ENCODE data around the gene SSUH2. TPM values are rescaled to one million over a fixed set of nuclear protein-coding genes. Genes with fewer than 3 reads are reported as not detected.

The SSUH2 gene
- total RNA-seq, 1 experiment from 2014 or later, result 0.94 TPM

DNA sequence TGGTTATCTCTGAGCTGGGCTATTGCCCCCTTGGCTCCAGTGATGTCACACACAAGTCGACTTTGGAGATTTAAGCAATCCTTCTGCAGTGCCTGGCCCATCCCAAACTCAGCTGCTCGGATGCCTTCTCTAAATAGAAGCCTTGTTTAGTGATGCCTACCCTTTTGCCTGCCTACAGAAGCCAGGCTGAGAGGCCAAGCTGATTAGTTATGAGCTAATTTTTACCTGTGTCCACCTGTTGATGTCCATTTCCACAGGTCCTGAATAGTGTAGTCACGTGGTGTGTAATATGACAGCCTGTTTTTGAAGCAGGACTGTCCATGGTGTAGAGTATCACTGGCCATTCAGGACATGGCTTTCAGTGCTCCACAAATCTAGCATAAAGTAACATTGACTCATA lies 45.5 kb downstream of the SSUH2 start:
- ChIA-PET CTCF (interaction anchor here (1.0 kb wide), 1 partner anchor 23 kb away, joined by 3 read pairs; no protein-coding TSS in a partner anchor), POLR2A (no interaction called here)
- Mint-ChIP-seq H3K27ac (no peak overlapping the region), H3K4me1 (no peaks in the 10 kb centered on the region), H3K9me3 (peaks cover 6% of the 10 kb centered on the region; the same call in 1 of the 2 replicates), H3K4me3 (no peak overlapping the region), H3K27me3 (ENCODE audit: low read depth) (no peaks in the 10 kb centered on the region), H3K36me3 (peaks cover 3% of the 10 kb centered on the region; the same call in 1 of the 2 replicates)
- DNase-seq (ENCODE audit: low spot score) (no peak), ATAC-seq (no peak)
- TF ChIP-seq CBFB (CRISPR knock-in tag; IDR thresholded peaks at IDR 0.05; ENCODE audit: low read depth), result no peak
- TF ChIP-seq, protein P1, sequence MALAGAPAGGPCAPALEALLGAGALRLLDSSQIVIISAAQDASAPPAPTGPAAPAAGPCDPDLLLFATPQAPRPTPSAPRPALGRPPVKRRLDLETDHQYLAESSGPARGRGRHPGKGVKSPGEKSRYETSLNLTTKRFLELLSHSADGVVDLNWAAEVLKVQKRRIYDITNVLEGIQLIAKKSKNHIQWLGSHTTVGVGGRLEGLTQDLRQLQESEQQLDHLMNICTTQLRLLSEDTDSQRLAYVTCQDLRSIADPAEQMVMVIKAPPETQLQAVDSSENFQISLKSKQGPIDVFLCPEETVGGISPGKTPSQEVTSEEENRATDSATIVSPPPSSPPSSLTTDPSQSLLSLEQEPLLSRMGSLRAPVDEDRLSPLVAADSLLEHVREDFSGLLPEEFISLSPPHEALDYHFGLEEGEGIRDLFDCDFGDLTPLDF (CRISPR knock-in tag; IDR thresholded peaks at IDR 0.05), result no peak
- no peak for TF ChIP-seq FOXJ3 (CRISPR knock-in tag; IDR thresholded peaks at IDR 0.05; ENCODE audit: borderline replicate concordance)
- TF ChIP-seq, protein P2, sequence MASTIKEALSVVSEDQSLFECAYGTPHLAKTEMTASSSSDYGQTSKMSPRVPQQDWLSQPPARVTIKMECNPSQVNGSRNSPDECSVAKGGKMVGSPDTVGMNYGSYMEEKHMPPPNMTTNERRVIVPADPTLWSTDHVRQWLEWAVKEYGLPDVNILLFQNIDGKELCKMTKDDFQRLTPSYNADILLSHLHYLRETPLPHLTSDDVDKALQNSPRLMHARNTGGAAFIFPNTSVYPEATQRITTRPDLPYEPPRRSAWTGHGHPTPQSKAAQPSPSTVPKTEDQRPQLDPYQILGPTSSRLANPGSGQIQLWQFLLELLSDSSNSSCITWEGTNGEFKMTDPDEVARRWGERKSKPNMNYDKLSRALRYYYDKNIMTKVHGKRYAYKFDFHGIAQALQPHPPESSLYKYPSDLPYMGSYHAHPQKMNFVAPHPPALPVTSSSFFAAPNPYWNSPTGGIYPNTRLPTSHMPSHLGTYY (CRISPR knock-in tag; IDR thresholded peaks at IDR 0.05), result no peak
- no peak for TF ChIP-seq SOX15 (CRISPR knock-in tag; IDR thresholded peaks at IDR 0.05)
- TF ChIP-seq KAT7 (CRISPR knock-in tag; IDR thresholded peaks at IDR 0.05; ENCODE audit: borderline replicate concordance), result no peak
- TF ChIP-seq CREM (CRISPR knock-in tag; IDR thresholded peaks at IDR 0.05), result no peak
- no peak for TF ChIP-seq TEAD4 (CRISPR knock-in tag; IDR thresholded peaks at IDR 0.05)
- no peak for TF ChIP-seq ZNF263 (CRISPR knock-in tag; IDR thresholded peaks at IDR 0.05; ENCODE audit: low read depth)
- no peak for TF ChIP-seq ZBTB21 (CRISPR knock-in tag; IDR thresholded peaks at IDR 0.05; ENCODE audit: borderline replicate concordance)
- TF ChIP-seq, protein P3, sequence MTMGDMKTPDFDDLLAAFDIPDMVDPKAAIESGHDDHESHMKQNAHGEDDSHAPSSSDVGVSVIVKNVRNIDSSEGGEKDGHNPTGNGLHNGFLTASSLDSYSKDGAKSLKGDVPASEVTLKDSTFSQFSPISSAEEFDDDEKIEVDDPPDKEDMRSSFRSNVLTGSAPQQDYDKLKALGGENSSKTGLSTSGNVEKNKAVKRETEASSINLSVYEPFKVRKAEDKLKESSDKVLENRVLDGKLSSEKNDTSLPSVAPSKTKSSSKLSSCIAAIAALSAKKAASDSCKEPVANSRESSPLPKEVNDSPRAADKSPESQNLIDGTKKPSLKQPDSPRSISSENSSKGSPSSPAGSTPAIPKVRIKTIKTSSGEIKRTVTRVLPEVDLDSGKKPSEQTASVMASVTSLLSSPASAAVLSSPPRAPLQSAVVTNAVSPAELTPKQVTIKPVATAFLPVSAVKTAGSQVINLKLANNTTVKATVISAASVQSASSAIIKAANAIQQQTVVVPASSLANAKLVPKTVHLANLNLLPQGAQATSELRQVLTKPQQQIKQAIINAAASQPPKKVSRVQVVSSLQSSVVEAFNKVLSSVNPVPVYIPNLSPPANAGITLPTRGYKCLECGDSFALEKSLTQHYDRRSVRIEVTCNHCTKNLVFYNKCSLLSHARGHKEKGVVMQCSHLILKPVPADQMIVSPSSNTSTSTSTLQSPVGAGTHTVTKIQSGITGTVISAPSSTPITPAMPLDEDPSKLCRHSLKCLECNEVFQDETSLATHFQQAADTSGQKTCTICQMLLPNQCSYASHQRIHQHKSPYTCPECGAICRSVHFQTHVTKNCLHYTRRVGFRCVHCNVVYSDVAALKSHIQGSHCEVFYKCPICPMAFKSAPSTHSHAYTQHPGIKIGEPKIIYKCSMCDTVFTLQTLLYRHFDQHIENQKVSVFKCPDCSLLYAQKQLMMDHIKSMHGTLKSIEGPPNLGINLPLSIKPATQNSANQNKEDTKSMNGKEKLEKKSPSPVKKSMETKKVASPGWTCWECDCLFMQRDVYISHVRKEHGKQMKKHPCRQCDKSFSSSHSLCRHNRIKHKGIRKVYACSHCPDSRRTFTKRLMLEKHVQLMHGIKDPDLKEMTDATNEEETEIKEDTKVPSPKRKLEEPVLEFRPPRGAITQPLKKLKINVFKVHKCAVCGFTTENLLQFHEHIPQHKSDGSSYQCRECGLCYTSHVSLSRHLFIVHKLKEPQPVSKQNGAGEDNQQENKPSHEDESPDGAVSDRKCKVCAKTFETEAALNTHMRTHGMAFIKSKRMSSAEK (CRISPR knock-in tag; IDR thresholded peaks at IDR 0.05; ENCODE audit: borderline replicate concordance), result no peak

DNA sequence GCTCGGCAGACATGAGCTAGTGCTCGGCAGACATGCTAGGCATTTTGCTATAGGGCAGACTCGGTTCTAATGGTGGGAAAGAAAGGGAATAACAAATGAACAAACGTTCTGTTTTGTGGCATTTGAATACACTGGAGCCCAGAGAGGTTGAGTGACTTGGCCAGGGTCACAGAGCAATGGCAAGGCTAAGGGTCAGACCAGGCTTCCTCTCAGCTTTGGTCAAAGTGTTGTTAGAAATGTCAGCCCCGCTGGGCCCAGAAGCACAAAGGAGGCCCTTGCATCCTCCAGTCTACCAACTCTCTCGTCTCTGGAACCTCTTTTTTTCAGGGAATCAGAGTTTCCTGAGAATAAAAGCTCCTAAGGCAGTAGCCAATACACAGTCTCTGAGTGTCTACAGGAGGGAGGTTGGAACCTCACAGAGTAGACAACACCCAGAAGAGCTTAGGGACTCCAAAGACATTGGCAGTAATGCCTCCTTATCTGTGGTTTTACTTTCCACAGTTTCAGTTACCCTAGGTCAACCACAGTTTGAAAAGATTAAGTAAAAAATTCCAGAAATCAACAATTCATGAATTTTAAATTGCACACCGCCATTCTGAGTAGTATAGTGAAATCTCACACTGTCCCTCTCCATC lies 47.3 kb downstream of the SSUH2 start:
- ATAC-seq (no peak), DNase-seq (ENCODE audit: low spot score) (no peak)
- Mint-ChIP-seq H3K27ac (no peak overlapping the region), H3K27me3 (ENCODE audit: low read depth) (no peaks in the 10 kb centered on the region), H3K36me3 (no peaks in the 10 kb centered on the region), H3K4me3 (no peak overlapping the region), H3K9me3 (no peaks in the 10 kb centered on the region), H3K4me1 (0 out of 2 replicates have a peak, but pooled peaks cover 4% of the 10 kb centered on the region)
- POLR2A ChIA-PET, result no interaction called here
- CTCF ChIA-PET, result interaction anchor here (1.9 kb wide), 1 partner anchor 156 kb away, joined by 5 read pairs; no protein-coding TSS in a partner anchor
- no peak for TF ChIP-seq CBFB (CRISPR knock-in tag; IDR thresholded peaks at IDR 0.05; ENCODE audit: low read depth)
- TF ChIP-seq, protein P3 (CRISPR knock-in tag; IDR thresholded peaks at IDR 0.05; ENCODE audit: borderline replicate concordance), result no peak
- no peak for TF ChIP-seq CREB1 (CRISPR knock-in tag; IDR thresholded peaks at IDR 0.05)
- TF ChIP-seq ZNF219 (CRISPR knock-in tag; IDR thresholded peaks at IDR 0.05; ENCODE audit: borderline replicate concordance), result no peak
- TF ChIP-seq NFYB (CRISPR knock-in tag; conservative IDR thresholded peaks at IDR 0.05; ENCODE audit: low read depth), result no peak
- no peak for TF ChIP-seq OVOL2 (CRISPR knock-in tag; IDR thresholded peaks at IDR 0.05; ENCODE audit: borderline replicate concordance)
- TF ChIP-seq, protein P4, sequence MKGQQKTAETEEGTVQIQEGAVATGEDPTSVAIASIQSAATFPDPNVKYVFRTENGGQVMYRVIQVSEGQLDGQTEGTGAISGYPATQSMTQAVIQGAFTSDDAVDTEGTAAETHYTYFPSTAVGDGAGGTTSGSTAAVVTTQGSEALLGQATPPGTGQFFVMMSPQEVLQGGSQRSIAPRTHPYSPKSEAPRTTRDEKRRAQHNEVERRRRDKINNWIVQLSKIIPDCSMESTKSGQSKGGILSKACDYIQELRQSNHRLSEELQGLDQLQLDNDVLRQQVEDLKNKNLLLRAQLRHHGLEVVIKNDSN (CRISPR knock-in tag; IDR thresholded peaks at IDR 0.05), result no peak
- no peak for TF ChIP-seq GTF2I (CRISPR knock-in tag; conservative IDR thresholded peaks at IDR 0.05)
- TF ChIP-seq, protein P5, sequence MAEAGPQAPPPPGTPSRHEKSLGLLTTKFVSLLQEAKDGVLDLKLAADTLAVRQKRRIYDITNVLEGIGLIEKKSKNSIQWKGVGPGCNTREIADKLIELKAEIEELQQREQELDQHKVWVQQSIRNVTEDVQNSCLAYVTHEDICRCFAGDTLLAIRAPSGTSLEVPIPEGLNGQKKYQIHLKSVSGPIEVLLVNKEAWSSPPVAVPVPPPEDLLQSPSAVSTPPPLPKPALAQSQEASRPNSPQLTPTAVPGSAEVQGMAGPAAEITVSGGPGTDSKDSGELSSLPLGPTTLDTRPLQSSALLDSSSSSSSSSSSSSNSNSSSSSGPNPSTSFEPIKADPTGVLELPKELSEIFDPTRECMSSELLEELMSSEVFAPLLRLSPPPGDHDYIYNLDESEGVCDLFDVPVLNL (CRISPR knock-in tag; IDR thresholded peaks at IDR 0.05; ENCODE audit: borderline replicate concordance, low read depth), result no peak
- no peak for TF ChIP-seq TCF7 (CRISPR knock-in tag; IDR thresholded peaks at IDR 0.05; ENCODE audit: low read depth)
- TF ChIP-seq ZNF232 (CRISPR knock-in tag; IDR thresholded peaks at IDR 0.05), result no peak
- no peak for TF ChIP-seq ZNF423 (CRISPR knock-in tag; IDR thresholded peaks at IDR 0.05)
